ENCODE results near the gene ARHGAP20. TPM values are rescaled to one million over a fixed set of nuclear protein-coding genes. Genes with fewer than 3 reads are reported as not detected.
A peak's percentile ranks its signal among the peaks of the same experiment; 100 is the strongest.

The ARHGAP20 gene, protein sequence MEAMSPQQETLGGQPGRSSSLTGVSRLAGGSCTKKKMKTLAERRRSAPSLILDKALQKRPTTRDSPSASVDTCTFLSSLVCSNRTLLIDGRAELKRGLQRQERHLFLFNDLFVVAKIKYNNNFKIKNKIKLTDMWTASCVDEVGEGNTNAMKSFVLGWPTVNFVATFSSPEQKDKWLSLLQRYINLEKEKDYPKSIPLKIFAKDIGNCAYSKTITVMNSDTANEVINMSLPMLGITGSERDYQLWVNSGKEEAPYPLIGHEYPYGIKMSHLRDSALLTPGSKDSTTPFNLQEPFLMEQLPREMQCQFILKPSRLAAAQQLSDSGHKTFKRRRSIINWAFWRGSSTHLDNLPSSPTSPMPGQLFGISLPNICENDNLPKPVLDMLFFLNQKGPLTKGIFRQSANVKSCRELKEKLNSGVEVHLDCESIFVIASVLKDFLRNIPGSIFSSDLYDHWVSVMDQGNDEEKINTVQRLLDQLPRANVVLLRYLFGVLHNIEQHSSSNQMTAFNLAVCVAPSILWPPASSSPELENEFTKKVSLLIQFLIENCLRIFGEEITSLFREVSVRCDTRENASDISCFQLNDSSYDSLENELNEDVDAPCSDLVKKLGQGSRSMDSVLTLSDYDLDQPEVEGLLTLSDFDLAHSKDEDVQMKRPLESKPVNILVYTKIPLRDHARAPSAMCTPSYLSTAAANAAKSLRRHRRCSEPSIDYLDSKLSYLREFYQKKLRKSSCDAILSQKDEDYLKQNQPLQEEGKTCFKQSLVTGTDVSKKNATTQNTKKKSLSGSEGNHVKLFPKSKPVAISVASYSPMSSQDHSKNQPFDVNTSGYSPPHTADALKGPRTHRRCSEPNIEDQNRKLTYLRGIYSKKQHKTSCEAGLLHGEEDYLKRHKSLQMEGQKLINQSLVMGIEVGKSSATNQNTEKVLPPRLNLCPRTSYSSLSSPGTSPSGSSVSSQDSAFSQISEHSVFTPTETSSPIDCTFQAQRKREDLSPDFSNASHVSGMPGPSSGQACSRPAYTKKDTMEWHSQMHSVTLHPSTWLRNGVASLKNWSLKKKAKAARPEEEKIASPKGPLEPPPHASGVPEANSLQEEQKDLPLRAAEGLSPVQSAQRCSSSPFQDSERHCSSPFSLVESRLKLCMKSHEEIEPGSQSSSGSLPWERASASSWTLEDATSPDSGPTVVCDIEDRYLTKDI
- total RNA-seq, result not detected

DNA sequence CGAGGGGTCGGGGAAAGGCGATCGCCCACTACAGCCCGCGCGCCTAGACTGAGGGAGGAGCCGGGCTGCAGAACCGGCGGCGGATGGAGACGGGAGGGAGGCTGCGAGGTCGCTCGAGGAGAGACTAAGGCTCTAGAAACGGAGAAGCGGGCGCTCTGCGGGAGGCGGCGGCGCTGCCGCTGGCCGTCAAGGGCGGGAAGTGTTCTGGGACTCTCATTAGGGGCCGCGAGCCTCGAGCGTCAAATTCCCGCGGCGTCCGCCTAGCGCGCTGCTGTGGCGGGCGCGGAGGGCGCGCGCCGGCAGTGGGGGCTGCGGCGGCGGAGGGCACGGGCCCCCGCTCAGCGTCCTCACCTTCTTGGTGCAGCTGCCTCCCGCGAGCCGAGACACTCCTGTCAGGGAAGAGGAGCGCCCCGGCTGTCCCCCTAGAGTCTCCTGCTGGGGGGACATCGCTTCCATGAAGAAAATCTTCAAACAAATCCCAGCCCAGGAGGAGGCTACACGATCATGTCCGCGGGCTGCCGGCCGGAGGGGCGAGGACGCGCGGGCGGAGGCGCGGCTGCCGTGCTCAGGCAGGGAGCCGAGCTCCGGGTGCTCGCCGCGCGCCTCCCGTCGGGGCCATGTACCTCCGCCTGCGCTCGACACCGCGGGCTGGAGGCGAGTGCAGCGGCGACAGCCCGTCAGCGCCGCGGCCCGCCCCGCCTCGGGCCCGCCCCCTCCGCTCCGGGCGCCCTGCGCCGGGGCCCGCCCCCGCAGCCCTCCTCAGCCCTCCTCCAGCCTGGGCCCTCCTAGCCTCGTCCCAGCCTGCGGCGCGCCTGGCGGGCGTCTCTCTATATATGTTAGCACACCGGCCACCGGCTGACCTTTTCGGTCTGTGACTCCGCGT, at the start of gene ARHGAP20:
TSS of gene ARHGAP20 (minus strand) at position 662 of the 883 bp plus-strand sequence. CDS start at position 456, 206 bp downstream.
- Mint-ChIP-seq H3K27me3 (peaks cover 65% of the 10 kb centered on the region), H3K36me3 (ENCODE audit: low read depth) (no peaks in the 10 kb centered on the region), H3K4me3 (peak within 1 kb of the TSS; percentile 60), H3K27ac (no peak within 1 kb of the TSS), H3K4me1 (peaks cover 14% of the 10 kb centered on the region), H3K9me3 (no peaks in the 10 kb centered on the region)
- ChIA-PET CTCF (interaction anchor here (1.4 kb wide), 1 partner anchor 132 kb away, joined by 3 read pairs; no protein-coding TSS in a partner anchor), POLR2A (no interaction called here)
- peak; percentile 31 for DNase-seq

DNA sequence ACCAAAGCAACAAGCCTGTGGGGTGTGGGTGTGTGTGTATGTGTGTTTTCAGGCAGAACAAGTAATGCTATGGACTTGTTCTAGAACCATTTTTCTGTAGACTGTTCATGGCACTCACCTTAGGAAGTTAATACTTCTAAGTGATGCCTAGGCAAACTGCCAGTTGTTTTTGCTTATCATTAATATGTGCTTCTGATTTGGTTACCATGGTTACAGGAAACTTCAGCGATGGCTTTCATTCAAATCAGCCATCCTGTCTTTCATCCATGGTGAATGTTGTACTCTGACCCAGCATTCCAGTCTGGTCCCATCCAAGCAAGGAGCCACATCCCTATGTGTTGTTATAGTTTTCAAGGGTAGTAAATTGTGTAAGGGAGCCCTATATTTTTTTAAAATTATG, 49.8 kb upstream of the ARHGAP20 start:
- no peak for DNase-seq
- Mint-ChIP-seq H3K9me3 (no peaks in the 10 kb centered on the region), H3K4me3 (no peak overlapping the region), H3K4me1 (no peaks in the 10 kb centered on the region), H3K27ac (no peak overlapping the region), H3K27me3 (peaks cover 1% of the 10 kb centered on the region), H3K36me3 (ENCODE audit: low read depth) (no peaks in the 10 kb centered on the region)
- CTCF ChIA-PET, result no interaction called here
- POLR2A ChIA-PET, result no interaction called here

DNA sequence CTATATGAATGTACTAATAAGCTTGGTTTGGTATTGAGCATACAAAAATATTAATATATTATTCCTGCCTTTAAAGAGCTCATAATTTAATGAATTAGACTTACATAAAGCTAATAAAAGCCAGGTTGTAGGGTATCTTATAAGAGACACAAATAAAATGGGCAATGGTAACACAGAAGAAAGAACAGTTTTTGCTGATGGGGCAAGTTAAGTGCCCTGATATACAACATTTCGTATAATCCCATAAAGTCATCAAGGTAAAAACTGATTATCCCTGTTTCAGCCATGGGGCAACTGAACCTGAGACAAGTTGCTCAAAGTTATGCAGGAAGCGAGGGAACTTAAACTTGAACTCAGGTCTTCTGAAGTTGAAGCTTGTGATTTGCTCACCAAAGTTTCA, 48.9 kb upstream of the ARHGAP20 start:
- POLR2A ChIA-PET, result no interaction called here
- Mint-ChIP-seq H3K27ac (no peak overlapping the region), H3K9me3 (no peaks in the 10 kb centered on the region), H3K36me3 (ENCODE audit: low read depth) (no peaks in the 10 kb centered on the region), H3K4me1 (no peaks in the 10 kb centered on the region), H3K27me3 (peaks cover 1% of the 10 kb centered on the region), H3K4me3 (no peak overlapping the region)
- no peak for DNase-seq
- CTCF ChIA-PET, result no interaction called here

DNA sequence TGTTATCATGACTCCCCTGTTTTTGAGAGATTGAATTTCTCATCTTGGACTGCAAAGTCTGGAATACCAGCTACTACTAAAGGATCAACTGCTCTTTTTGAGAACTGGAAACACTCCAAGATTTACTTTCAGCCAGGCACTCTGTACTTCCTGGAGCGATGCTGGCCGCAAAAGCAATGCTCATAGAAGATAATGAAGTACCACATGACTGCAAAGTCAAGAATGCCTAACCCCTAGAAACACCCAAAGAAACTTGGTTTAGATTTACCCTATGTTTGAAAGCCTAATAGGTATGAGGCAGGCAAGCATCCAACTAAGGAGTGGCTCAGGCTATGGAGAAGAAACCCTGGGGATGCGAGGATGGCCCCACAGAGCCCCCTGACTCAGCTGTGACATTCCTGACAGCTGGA, 47.7 kb upstream of the ARHGAP20 start:
- no peaks in the 10 kb centered on the region for H3K9me3 Mint-ChIP-seq
- ChIA-PET CTCF (no interaction called here), POLR2A (no interaction called here)
- DNase-seq, result no peak
- H3K27me3 Mint-ChIP-seq, result peaks cover 1% of the 10 kb centered on the region
- H3K4me3 Mint-ChIP-seq, result no peak overlapping the region
- H3K27ac Mint-ChIP-seq, result no peak overlapping the region
- no peaks in the 10 kb centered on the region for H3K36me3 Mint-ChIP-seq (ENCODE audit: low read depth)
- no peaks in the 10 kb centered on the region for H3K4me1 Mint-ChIP-seq

DNA sequence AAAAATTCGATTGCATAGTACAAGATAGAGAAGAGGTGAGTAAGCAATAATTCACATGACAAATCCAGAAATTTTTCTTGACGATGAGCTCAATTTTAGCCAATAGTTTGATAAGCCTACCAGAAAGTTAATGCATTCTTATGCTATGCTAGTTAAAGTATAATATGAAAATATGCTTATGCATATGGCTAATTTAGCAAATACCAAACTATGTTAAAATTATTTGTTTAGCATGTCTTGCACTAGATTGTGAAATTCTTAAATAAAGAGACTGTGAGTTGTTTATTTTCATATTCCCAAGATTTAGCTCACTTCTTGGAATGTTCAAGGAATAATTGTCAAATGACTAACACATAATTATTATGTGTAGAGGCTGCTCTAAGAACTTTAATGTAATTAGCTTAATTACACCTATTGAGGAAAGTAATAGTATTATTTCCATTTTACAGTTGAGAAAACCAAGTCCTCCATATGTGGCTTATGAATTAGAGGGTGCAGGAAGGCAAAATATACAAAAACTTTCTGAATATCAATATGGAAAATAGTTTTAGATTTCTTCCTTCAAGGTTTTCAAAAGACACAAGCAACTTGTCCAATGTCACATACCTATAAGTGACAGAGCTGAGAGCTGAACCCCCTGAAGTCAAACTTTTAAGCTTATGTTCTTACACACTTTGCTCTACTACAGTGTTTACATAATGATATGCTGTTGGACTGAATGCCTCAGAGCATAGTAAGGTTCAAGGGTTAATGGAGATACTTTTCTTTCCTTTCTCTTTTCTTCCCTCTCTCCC, 45.9 kb upstream of the ARHGAP20 start:
- Mint-ChIP-seq H3K27me3 (no peaks in the 10 kb centered on the region), H3K4me3 (no peak overlapping the region), H3K9me3 (no peaks in the 10 kb centered on the region), H3K36me3 (ENCODE audit: low read depth) (no peaks in the 10 kb centered on the region), H3K4me1 (no peaks in the 10 kb centered on the region), H3K27ac (no peak overlapping the region)
- POLR2A ChIA-PET, result no interaction called here
- CTCF ChIA-PET, result no interaction called here
- DNase-seq, result no peak

DNA sequence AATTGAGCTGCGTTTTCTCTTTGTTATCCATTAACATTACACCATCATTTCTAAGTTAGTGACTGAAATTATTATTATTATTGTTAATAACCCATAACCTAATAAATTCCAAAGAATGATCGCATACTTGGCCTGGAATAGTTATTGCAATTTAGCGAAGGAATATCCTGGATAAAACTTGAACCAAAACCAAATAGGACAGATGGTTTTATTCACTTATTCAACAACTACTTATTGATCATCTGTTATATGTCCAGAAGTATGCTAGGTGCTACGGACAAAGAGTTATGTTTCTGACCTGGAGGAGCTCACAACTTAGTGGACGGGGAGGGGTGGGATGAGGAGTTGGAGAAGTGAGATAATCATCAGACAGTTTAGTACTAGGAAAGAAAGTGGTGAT, 44.8 kb upstream of the ARHGAP20 start:
- Mint-ChIP-seq H3K36me3 (ENCODE audit: low read depth) (no peaks in the 10 kb centered on the region), H3K4me1 (no peaks in the 10 kb centered on the region), H3K27ac (no peak overlapping the region), H3K4me3 (no peak overlapping the region), H3K9me3 (peaks cover 2% of the 10 kb centered on the region), H3K27me3 (no peaks in the 10 kb centered on the region)
- ChIA-PET POLR2A (no interaction called here), CTCF (no interaction called here)
- DNase-seq, result no peak

DNA sequence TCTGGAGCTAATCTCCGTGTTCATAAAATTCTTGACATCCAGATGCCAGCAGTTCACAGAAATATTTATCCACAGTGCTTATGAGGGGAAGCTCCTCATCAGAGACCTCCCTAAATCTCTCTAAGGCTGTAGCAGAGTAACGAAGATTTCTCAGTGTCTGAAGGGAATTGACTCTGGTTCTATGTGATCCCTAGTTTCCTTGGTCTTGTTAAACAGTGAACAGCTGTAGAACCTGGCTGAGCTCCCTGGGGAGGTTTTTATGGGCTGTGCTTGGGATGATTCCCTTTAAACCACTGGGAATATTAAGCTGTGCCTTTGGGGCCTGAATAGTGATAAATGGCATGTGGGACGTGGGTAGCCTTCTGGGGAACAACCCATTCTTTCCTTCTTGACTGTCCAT, 43.7 kb upstream of the ARHGAP20 start:
- H3K9me3 Mint-ChIP-seq, result peaks cover 8% of the 10 kb centered on the region
- peaks cover 4% of the 10 kb centered on the region for H3K27me3 Mint-ChIP-seq
- POLR2A ChIA-PET, result no interaction called here
- no peaks in the 10 kb centered on the region for H3K4me1 Mint-ChIP-seq
- no peaks in the 10 kb centered on the region for H3K36me3 Mint-ChIP-seq (ENCODE audit: low read depth)
- DNase-seq, result no peak
- no peak overlapping the region for H3K27ac Mint-ChIP-seq
- no peak overlapping the region for H3K4me3 Mint-ChIP-seq
- CTCF ChIA-PET, result no interaction called here

DNA sequence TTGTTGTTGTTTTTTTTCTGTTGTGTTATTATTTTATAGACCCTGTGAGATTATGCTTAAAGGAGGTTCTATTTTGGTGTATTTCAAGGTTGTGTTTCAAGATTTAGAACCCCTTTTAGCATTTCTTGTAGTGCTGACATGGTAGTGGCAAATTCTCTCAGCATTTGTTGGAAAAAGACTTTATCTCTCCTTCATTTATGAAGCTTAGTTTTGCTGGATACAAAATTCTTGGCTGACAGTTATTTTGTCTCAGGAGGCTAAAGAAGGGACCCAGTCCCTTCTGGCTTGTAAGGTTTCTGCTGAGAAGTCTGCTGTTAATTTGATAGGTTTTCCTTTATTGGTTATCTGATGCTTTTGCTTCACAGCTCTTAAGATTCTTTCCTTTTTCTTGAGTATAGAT, 40.7 kb upstream of the ARHGAP20 start:
- POLR2A ChIA-PET, result no interaction called here
- Mint-ChIP-seq H3K4me3 (no peak overlapping the region), H3K4me1 (no peaks in the 10 kb centered on the region), H3K27me3 (peaks cover 4% of the 10 kb centered on the region), H3K27ac (no peak overlapping the region), H3K9me3 (peaks cover 8% of the 10 kb centered on the region), H3K36me3 (ENCODE audit: low read depth) (no peaks in the 10 kb centered on the region)
- CTCF ChIA-PET, result no interaction called here
- no peak for DNase-seq

DNA sequence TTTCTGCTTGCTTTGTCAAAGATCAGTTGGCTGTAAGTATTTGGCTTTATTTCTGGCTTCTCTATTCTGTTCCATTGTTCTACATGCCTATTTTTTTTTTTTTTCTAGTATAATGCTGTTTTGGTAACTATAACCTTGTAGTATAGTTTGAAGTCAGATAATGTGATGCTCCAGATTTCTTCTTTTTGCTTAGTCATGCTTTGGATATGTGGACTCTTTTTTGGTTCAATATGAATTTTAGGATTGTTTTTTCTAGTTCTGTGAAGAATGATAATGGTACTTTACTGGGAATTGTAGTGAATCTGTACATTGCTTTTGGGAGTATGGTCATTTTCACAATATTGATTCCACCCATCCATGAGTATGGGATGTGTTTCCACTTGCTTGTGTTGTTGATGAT, 37.9 kb upstream of the ARHGAP20 start:
- DNase-seq, result no peak
- H3K27ac Mint-ChIP-seq, result no peak overlapping the region
- no peaks in the 10 kb centered on the region for H3K36me3 Mint-ChIP-seq (ENCODE audit: low read depth)
- H3K4me1 Mint-ChIP-seq, result no peaks in the 10 kb centered on the region
- POLR2A ChIA-PET, result no interaction called here
- peaks cover 8% of the 10 kb centered on the region for H3K9me3 Mint-ChIP-seq
- no peak overlapping the region for H3K4me3 Mint-ChIP-seq
- H3K27me3 Mint-ChIP-seq, result peaks cover 4% of the 10 kb centered on the region
- CTCF ChIA-PET, result no interaction called here

DNA sequence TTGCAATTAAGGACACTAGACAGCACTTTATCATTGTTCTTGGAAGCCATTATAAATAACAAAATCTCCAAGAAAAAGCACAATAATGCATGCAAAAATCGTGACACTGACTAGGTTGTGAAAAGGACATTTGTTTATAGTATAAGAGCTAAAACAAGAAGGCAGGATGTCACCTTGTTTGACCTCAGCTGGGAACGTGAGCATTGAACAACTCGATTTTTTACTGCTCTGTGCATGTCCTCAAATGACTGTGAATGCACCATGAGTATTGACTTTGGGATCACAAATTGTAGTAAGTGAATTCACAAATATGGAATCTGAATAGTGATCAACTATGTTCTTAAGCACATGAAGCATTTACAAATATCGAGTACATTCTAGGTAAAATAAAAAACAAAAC, 35.3 kb upstream of the ARHGAP20 start:
- Mint-ChIP-seq H3K27ac (no peak overlapping the region), H3K9me3 (peaks cover 8% of the 10 kb centered on the region), H3K4me3 (no peak overlapping the region), H3K36me3 (ENCODE audit: low read depth) (no peaks in the 10 kb centered on the region), H3K27me3 (peaks cover 4% of the 10 kb centered on the region), H3K4me1 (no peaks in the 10 kb centered on the region)
- POLR2A ChIA-PET, result no interaction called here
- no peak for DNase-seq
- CTCF ChIA-PET, result no interaction called here

DNA sequence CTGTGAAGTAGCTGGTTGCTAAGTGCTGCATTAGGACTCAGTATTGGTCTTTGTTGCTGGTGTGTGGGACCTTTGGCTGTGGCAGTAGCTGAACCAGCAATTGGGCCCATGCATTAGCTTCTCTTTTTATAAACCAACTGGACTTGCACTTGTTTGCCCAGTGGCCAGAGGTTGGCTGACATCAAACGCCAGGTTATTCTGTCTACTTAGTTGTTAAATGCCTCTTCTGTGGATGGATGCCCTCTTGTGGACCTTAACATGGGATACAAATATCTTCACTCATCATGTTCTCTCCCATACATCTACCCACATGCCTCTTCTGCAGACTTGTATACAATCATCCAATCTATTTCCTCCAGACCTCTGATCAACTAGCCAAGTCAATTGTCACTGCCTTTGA, 26.4 kb upstream of the ARHGAP20 start:
- Mint-ChIP-seq H3K36me3 (ENCODE audit: low read depth) (no peaks in the 10 kb centered on the region), H3K27me3 (peaks cover 10% of the 10 kb centered on the region), H3K4me3 (no peak overlapping the region), H3K4me1 (no peaks in the 10 kb centered on the region), H3K9me3 (no peaks in the 10 kb centered on the region), H3K27ac (no peak overlapping the region)
- DNase-seq, result no peak
- POLR2A ChIA-PET, result no interaction called here
- CTCF ChIA-PET, result no interaction called here

DNA sequence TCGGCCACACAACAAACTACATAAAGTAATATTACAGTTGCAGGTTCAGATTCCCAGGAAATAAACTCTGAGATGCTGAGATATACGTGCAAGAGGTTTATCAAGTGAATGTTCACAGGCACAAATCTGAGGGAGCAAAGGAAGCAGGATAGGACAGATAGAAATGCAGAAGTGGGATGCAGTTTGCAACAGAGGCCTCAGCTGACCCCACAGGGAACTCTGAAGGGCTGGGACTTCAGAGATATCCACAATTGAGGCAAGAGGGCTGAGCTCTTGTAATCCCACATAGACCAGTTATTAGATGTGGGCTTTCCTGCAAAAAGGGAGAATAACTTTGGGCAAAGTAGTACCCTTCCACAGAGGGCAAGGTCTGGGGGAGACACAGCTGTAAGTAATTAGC, 25.4 kb upstream of the ARHGAP20 start:
- H3K27ac Mint-ChIP-seq, result no peak overlapping the region
- DNase-seq, result no peak
- ChIA-PET CTCF (interaction anchor here (0.6 kb wide), 1 partner anchor 490 kb away, joined by 5 read pairs; no protein-coding TSS in a partner anchor), POLR2A (no interaction called here)
- H3K4me1 Mint-ChIP-seq, result no peaks in the 10 kb centered on the region
- H3K4me3 Mint-ChIP-seq, result no peak overlapping the region
- H3K36me3 Mint-ChIP-seq (ENCODE audit: low read depth), result no peaks in the 10 kb centered on the region
- H3K27me3 Mint-ChIP-seq, result peaks cover 12% of the 10 kb centered on the region
- no peaks in the 10 kb centered on the region for H3K9me3 Mint-ChIP-seq
